Liver (tissue), 3 donors: ENCODE data around the gene UNC80.

ENCODE experiments used
- CTCF ChIP-seq: fragments of 150-350 bp; IDR thresholded peaks from 2 replicates; pipeline ENCODE4 v1.5.1; 2017; ENCODE audit warnings: improper control_type of control experiment, low read depth, low read length; ENCODE audit not compliant: missing input control
- EGR1 ChIP-seq, 2 donors: IDR thresholded peaks; 2 replicates each; pipeline ENCODE4 v1.6.1; 2016 to 2018; ENCODE audit warnings: antibody characterized with exemption in 2 of 2, low read depth in 2 of 2
- JUND ChIP-seq, 2 donors: IDR thresholded peaks; 2 replicates each; pipeline ENCODE4 v1.6.1; 2016; ENCODE audit warnings: antibody characterized with exemption in 2 of 2
- RAD21 ChIP-seq, 2 donors: IDR thresholded peaks; 2 replicates each; pipeline ENCODE4 v1.6.1; 2016; ENCODE audit warnings: antibody characterized with exemption in 2 of 2, mild to moderate bottlenecking in 2 of 2
- REST ChIP-seq: IDR thresholded peaks from 2 replicates; pipeline ENCODE4 v1.6.1; 2016; ENCODE audit warnings: antibody characterized with exemption, mild to moderate bottlenecking
- RXRA ChIP-seq, 2 donors: IDR thresholded peaks; 2 replicates each; pipeline ENCODE4 v1.6.1; 2017 to 2018; ENCODE audit warnings: antibody characterized with exemption in 2 of 2, mild to moderate bottlenecking in 1 of 2
- SP1 ChIP-seq: IDR thresholded peaks from 2 replicates; pipeline ENCODE4 v1.6.1; 2018; ENCODE audit warnings: antibody characterized with exemption, mild to moderate bottlenecking
- TAF1 ChIP-seq: conservative IDR thresholded peaks from 2 replicates; pipeline ENCODE4 v1.6.1; 2016; ENCODE audit warnings: antibody characterized with exemption, mild to moderate bottlenecking
- YY1 ChIP-seq: IDR thresholded peaks from 2 replicates; pipeline ENCODE4 v1.6.1; 2016; ENCODE audit warnings: antibody characterized with exemption, mild to moderate bottlenecking
- TF ChIP-seq, protein P1 (sequence below): IDR thresholded peaks from 2 replicates; pipeline ENCODE4 v1.6.1; 2016; ENCODE audit warnings: antibody characterized with exemption
- TF ChIP-seq, protein P2 (sequence below): IDR thresholded peaks from 2 replicates; pipeline ENCODE4 v1.6.1; 2016; ENCODE audit warnings: antibody characterized with exemption
- donor health status: healthy.
- donor health status: healthy.

GRCh38 chr2:209876211-209876610 is 104.6 kb downstream of the UNC80 start:
- no peak for TF ChIP-seq CTCF
- TF ChIP-seq, protein P1, sequence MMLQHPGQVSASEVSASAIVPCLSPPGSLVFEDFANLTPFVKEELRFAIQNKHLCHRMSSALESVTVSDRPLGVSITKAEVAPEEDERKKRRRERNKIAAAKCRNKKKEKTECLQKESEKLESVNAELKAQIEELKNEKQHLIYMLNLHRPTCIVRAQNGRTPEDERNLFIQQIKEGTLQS, result no peak
- no peak for TF ChIP-seq RXRA (IDR thresholded peaks at IDR 0.05)
- TF ChIP-seq REST, result no peak
- no peak for TF ChIP-seq EGR1 (IDR thresholded peaks at IDR 0.05; ENCODE audit: low read depth in 2 of 2)
- TF ChIP-seq RAD21 (IDR thresholded peaks at IDR 0.05), result no peak
- TF ChIP-seq SP1, result no peak
- TF ChIP-seq TAF1, result no peak
- TF ChIP-seq, protein P2, sequence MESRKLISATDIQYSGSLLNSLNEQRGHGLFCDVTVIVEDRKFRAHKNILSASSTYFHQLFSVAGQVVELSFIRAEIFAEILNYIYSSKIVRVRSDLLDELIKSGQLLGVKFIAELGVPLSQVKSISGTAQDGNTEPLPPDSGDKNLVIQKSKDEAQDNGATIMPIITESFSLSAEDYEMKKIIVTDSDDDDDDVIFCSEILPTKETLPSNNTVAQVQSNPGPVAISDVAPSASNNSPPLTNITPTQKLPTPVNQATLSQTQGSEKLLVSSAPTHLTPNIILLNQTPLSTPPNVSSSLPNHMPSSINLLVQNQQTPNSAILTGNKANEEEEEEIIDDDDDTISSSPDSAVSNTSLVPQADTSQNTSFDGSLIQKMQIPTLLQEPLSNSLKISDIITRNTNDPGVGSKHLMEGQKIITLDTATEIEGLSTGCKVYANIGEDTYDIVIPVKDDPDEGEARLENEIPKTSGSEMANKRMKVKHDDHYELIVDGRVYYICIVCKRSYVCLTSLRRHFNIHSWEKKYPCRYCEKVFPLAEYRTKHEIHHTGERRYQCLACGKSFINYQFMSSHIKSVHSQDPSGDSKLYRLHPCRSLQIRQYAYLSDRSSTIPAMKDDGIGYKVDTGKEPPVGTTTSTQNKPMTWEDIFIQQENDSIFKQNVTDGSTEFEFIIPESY, result no peak
- TF ChIP-seq JUND (IDR thresholded peaks at IDR 0.05), result no peak
- no peak for TF ChIP-seq YY1
